HG02840 (cell line): ENCODE measurements around the gene LMTK2.

Experiments
- ATAC-seq: cut with Tn5 transposase; IDR thresholded peaks from one replicate; pipeline ENCODE4 v1.9.1; 2021; ENCODE audit warnings: mild to moderate bottlenecking, moderate library complexity, moderate number of reproducible peaks; ENCODE audit not compliant: unreplicated experiment, low FRiP score

Gene LMTK2

DNA sequence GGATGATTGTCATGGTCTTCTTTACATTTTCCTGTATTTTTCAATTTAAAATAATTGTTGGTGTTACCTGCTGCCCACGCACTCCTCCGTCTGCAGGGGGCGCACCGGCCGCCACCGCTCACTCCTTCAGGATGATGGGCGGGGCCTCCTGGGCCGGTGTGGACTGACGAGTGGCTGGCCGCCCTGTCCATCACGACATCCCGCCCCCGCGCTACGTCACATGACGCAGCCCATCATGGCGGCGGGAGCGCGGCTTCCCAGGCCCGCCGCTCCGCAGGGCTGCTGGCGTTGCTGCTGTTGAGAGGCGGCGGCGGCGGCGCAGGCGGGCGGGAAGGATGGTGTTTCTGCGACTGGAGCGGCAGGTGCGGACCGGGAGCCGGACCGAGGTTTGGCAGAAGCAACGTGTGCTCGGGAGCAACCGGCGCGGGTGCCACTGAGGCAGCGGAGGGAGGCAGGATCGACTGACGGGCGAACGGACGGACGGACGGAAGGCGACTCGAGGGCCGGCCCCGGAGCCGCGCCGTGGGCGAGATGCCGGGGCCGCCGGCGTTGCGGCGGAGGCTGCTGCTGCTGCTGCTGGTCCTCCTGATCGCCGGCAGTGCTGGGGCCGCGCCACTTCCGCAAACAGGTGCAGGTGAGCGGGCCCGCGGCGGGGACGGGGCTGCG, at the start of gene LMTK2:
TSS of gene LMTK2 (plus strand) at position 216 of the 666 bp plus-strand sequence. CDS start at position 532, 316 bp downstream.
- peak; percentile 98 for ATAC-seq

DNA sequence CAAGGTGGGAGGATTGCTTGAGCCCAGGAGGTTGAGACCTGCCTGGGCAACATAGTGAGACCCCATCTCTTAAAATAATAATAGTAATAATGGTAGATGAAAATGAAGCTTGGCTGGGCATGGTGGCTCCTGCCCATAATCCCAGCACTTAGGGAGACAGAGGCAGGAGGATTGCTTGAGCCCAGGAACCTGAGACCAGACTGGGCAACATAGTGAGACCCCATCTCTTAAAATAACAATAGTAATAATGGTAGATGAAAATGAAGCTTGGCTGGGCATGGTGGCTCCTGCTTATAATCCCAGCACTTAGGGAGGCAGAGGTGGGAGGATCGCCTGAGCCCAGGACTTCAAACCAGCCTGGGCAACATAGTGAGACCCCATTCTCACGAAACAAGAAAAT, 49.5 kb upstream of the LMTK2 start:
- no peak for ATAC-seq

DNA sequence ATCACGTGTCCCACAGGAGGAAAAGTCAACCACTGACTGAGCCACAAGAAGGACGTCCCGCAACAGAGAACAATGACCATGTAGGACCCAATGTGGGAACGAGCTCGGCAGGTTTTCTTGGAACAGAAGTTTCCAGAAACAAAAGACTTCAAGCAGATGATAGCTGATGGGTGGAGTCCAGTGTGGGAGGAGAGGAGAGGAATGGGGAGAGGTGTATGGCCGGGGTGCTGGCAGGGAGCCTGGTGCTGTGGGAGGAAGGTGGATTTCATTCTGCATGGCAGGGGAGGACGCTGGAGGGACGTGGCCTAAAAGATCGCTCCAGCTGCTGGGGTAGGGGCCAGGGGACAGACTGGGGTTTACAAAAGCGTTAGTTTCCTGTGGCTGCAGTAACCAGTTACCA, 48.5 kb upstream of the LMTK2 start:
- no peak for ATAC-seq

DNA sequence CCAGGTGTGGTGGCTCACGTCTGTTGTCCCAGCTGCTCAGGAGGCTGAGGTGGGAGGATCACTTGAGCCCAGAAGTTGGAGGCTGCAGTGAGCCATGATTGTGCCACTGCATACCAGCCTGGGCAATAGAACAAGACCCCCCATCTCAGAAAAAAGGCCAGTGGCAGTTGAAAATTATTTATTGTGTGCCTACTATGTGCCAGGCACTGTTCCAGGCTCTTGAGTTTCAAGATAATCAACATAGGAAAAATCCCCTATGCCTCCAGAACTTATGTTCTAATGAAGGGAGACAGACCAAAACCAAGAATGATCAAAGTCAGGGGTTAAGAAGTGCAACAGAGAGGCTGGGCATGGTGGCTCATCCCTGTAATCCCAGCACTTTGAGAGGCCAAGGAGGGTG, 42.4 kb upstream of the LMTK2 start:
- no peak for ATAC-seq

DNA sequence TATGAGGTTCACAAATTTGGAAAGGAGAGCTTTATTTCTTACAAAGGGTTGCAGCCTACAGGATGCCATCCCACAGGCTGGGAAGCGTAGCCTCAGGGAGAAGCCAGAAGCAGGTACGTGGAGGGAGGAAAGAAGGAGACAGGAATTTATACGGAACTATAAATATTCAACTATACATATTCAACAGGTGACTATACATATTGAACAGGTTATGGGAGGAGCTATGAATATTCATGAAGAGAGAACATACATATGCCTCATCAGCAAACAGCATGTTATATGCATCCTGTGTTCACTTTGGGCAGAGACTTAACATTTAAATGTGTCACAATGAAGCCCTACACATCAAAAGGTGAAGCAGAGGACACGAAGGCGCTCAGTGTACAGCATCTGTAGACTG, 40.5 kb upstream of the LMTK2 start:
- ATAC-seq: no peak

DNA sequence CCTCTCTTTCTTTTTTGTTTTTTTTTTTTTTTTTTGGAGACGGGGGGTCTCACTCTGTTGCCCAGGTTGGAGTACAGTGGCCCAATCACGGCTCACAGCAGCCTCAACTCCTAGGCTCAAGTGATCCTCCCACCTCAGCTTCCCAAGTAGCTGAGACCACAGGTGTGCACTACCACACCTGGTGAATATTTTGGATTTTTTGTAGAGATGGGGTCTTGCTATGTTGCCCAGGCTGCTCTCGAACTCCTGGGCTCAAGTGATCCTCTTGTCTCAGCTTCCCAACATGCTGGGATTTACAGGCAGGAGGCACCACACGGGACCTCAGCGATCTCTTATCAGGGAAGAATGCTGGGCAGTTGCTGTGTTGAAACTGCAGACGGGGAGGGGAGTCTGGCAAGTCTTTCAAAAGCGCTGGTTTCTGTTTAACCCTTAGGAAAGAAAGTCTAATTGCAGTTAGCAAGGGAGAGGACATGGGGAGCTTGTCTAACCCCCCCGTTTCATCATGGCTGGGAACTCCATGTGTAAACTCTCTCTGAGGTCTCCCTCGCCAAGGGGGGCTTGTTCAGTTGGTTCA, 39.6 kb upstream of the LMTK2 start:
- ATAC-seq: no peak

DNA sequence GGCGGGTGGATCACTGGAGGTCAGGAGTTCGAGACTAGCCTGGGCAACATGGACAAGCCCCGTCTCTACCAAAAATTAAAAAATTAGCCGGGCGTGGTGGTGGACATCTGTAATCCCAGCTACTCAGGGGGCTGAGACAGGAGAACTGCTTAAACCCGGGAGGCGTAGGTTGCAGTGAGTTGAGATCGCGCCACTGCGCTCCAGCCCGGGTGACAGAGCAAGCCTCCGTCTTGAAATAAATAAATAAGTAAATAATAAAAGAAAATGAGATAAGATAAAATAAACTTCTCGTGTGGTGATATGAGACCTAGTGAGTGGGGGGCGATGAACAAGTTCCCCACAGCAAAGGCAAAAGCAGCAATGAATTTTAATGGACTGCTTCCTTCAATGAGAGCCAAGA, 33.6 kb upstream of the LMTK2 start:
- ATAC-seq: no peak

DNA sequence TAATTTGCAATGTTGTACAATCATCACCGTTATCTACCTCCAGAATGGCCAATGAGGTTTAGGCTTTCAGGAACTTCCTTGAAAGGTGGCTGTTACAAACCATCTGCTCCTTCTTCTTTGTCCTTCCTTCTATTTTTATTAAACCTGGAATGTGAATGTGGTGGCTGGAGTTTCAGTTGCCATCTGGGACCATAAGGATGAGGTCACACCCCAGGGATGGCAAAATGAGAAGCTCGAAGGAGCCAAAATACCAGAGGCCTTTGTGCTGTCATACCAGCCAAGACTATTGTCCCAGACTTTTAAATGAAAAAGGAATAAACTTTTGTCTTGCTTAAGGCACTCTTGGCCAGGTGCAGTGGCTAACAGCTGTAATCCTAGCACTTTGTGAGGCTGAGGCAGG, 30.9 kb upstream of the LMTK2 start:
- no peak for ATAC-seq

DNA sequence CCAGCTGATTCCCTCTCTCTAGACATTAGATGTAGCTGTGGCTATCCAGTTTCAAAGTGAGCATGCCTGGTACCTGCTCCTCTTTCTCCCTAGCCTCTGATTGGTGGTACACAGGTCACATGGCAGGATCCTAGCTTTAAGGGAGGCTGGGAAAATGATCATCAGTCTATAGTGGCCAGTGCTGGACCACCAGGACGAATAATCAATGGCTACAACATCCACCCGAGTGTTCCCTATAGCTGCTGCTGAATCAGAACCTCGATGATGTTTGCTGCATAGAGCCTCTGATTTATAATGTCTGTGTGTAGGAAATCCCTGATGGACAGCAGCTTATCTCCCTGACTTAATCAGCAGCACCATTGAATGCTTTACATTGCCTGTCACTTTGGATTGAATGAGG, 28.9 kb upstream of the LMTK2 start:
- no peak for ATAC-seq

DNA sequence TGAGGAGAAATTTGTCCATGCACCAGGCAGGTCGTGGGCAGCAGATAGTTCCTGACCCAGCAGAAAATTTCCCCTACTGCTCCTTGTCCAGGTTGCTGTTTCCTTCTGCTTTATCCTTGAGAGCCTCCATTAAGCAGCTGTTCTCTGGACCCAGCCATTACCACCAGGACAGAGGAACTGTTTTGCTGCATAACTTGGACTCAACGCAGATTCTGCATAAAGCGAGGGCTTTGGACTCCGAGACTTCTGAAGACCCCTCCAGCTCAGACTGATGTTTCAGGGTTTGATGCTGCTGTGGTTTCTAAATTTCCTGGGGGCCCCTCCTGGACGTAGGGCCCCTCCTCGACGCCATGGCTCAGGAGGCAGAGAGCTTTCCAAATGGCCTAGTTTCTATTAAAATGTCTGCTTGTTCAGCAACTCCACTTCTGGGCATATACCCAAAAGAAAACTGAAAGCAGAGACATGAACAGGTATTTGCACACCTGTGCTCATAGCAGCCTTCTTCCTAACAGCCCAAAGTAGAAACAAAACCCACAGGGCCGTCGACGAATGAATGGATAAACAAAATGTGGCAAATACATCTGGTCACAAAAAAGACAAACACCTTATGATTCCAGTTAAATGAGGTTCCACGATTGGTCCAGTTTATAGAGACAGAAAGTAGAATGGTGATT, 28.3 kb upstream of the LMTK2 start:
- ATAC-seq: no peak

DNA sequence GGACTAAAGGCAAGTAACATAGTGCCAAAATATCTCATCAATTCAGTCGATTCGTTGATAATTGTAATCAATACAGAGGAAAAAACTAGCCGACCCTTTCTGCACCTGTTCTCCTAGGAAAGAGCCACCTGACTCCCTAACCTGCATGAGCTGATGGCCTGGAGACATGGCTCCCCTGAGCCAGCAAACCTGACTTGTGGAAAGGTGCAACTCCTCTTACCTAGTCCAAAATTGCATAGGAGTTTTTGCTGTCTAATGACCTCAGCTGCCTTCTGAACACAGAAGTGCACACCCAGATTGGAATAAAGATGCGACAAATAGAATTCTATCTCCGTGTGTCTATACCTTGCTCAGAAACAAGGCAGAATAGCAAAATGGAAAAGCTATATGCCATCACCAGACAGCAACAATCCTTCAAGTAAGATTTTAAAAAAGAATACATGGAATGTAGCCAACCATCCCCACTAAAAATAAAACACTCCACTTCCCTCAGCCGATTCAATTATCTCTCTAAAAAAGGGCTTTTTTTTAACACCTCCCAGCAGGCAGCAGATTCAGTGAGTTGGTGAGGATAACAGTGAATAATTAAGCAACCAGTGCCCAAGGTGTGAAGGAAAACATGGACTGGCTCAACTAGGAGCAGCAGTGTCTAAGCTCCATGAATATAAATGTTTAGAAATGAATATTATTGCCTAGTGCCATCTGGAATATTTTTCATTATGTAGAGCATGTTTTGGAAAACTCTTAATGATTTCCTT, 26.6 kb upstream of the LMTK2 start:
- ATAC-seq: no peak

DNA sequence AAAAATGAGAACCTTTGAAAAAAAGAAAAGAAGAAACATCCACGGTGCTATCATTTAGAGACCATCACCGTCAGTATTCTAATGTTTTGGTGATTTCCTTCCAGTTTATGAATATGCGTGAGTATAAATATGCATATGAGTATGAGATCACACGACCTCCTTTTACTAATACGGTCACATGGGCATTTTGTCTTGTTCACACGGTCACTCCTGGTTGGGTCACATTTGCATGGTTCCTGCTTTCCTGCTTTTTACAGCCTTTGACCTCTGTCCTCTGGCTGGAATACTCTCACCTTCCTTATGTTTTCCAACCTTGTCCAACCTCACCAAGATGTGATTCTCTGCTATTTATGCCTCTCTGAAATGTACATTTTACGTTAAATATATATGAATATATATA, 25.3 kb upstream of the LMTK2 start:
- ATAC-seq: no peak

DNA sequence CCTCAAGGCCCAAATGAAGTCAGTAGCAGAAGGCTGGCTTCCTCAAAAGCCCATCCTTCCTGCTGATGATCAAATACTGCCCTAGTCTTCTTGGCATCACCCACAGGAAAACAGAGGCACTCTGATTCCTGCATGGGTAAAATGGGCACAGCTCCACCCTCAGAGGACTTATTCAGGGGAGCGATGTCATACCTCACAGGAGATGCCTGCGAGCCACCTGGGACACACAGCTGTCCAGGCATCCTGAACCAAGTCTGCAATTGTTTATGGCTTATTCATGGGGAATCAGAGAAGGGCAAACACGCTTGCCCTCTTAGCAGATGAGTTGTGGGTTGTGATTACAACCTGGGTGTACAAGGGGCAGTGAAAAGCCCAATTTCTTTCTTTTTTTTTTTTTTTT, 22.0 kb upstream of the LMTK2 start:
- no peak for ATAC-seq

DNA sequence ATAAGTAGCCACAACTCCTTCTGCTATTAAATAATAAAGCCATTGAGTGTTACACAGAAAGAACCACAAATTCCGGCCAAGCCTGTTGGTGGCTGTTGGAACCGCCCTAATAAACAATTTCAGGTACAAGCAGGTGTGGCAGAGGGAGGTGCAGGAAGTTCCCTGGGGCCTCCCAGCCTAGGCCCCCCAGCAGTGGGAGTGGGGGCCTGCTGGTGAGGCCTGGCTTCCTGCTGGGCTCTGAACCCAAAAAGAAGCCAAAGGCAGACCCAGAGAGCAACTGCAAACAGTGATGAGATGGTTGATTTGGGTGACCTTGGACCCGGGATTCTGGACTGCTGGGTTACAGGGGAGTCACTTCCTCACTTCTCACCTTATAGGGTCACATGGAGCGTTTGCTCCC, 21.0 kb upstream of the LMTK2 start:
- no peak for ATAC-seq

DNA sequence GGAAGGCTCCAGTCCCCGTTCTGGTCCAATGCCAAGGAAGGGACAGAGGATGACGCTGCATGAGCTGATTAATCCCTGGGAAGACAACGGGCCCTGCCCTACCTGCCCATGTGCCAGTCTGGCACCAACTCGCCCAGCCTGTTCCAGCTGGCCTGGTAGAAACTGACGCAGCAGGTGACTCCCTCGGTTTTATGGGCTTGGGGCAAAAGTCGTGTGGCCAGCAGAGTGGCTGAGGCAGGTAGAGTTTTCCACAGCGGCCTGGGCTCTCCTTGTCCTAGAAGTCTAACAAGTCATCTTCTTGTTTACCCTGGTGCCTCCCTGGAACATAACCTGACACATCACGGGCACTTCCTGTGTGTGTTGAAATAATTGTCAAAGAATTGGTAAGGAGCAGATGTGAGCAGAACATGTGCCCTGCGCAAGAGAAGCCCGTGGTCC, 20.4 kb upstream of the LMTK2 start:
- no peak for ATAC-seq

DNA sequence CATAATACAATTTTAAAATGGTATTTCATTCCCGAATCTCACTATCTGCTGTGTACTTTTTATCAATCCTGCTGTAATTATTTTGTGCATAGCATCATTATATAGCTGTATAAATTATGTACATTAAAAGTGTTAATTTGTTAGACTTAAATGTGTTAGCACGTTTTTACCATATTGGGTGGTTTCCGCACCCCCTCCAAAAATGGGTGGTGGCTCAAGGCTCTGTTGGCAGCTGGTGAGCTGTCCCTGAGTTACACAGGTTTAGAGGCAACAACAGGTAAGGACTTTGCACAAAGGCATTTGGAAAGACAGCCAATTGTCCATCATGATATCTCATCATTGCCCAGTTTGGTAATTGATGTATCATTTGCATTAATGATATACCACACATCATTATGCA, 18.6 kb upstream of the LMTK2 start:
- no peak for ATAC-seq

DNA sequence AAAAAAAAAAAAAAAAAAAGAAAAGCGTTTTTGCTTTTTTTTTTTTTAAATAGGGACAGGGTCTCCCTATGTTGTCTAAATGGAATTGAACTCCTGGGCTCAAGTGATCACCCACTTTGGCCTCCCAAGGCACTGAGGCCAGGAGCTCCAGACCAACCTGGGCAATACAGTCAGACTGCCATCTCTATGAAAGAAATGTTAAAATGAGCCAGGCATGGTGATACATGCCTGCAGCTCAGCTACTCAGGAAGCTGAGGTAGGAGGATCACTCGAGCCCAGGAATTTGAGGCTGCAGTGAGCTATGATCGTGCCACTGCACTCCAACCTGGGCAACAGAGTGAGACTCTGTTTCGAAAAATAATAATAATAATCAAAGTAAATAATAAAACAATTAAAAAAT, 16.5 kb upstream of the LMTK2 start:
- no peak for ATAC-seq

DNA sequence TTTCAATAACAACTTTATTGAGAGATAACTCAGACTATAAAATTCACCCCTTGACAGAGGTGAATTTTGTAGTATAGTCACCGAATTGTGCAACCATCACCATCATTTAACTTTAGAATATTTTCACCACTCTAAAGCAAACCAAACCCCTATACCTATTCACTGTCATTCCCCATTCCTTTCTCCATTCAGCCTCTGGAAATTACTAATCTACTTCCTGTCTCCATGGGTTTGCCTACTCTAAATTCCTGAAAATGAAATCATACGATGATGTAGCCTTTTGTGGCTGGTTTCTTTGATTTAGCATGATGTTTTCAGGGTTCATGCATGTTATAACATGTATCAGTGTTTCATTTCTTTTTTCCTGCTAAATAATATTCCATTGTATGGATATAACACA, 15.6 kb upstream of the LMTK2 start:
- ATAC-seq: no peak

DNA sequence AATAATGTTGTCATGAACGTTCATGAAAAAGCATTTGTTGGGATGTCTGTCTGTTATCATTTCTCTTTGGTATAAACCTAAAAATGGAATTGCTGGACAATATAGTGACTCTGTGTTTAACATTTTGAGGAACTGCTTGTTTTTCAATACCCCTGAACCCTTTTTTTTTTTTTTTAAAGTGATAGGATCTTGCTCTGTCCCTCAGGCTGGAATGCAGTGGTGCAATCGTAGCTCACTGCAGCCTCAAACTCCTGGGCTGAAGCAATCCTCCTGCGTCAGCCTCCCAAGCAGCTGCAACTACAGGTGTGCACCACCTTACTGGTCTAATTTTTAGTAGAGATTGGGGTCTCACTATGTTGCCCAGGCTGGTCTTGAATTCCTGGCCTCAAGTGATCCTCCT, 15.1 kb upstream of the LMTK2 start:
- no peak for ATAC-seq

DNA sequence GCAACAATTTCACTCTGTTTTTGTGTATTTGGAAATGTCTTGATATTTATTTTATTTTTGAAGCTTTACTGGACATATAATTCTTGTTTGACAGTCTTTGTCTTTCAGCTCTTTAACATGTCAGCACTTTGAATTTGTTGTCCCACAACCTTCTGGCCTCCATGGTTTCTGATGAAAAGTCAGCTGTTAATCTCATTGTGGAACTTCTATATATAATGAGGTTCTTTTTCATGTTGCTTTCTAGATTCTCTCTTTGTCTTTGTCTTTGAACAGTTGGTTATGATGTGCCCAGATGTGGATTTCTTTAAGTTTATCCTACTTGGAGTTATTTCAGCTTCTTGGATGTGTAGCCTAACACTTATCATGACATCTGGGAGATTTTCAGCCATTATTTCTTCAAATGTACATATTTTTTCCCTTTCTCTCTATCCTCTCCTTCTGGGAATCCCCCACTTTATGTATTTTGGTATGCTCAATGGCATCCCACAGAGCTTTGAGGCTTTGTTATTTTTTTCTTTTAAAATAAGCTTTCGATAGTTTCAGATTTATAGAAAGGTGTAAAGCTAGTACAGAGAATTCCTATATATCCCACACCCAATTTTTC, 9.5 kb upstream of the LMTK2 start:
- ATAC-seq: no peak

DNA sequence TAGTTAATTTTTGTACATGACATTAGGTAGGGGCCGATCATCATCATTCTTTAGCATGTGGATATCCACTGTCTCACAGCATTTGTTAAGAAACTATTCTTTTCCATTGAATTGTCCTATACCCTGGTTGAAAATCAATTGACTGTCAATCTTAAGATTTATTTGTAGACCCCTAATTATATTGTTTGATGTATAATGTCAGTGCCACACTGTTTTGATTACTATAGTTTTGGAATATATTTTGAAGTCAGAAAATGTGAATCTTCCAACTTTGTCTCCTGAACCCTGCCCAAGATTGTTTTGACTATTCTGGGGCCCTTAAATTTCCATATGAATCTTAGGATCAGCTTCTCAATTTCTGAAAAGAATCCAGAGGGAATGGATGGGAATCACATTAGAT, 6.6 kb upstream of the LMTK2 start:
- no peak for ATAC-seq
